ENCODE data around the gene TXNRD2. TPM values are rescaled to one million over a fixed set of nuclear protein-coding genes. Genes with fewer than 3 reads are reported as not detected.
"Not testable (repeated sequence)": the region's sequence is repeated elsewhere in the genome, so short reads cannot be mapped to it uniquely, and the experiment has no call there.

The TXNRD2 gene
- total RNA-seq, 1 donor from 2014 or later = 15.0 TPM

DNA sequence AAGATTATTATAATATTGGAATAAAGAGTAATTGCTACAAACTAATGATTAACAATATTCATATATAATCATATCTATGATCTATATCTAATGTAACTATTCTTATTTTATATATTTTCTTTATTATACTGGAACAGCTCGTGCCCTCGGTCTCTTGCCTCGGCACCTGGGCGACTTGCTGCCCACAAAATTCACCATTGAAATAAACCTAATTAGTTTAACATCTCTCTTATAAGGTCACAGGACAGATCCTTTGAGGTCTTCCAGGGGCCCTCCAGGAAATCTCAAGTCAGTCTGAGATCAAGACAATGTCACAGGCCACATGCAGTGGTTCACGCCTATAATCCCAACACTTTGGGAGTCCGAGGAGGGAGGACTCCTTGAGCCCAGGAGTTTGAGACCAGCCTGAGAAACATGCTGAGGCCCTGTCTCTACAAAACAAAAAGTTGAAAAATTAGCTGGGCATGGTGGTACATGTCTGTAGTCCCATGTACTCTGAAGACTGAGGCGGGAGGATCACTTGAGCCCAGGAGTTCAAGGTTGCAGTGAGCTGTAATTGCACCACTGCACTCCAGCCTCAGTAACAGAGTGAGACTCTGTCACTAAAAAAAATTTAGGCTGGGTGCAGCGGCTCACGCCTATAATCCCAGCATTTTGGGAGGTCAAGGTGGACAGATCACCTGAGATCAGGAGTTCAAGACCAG is 6.6 kb upstream of the TXNRD2 start:
- no peak for DNase-seq

DNA sequence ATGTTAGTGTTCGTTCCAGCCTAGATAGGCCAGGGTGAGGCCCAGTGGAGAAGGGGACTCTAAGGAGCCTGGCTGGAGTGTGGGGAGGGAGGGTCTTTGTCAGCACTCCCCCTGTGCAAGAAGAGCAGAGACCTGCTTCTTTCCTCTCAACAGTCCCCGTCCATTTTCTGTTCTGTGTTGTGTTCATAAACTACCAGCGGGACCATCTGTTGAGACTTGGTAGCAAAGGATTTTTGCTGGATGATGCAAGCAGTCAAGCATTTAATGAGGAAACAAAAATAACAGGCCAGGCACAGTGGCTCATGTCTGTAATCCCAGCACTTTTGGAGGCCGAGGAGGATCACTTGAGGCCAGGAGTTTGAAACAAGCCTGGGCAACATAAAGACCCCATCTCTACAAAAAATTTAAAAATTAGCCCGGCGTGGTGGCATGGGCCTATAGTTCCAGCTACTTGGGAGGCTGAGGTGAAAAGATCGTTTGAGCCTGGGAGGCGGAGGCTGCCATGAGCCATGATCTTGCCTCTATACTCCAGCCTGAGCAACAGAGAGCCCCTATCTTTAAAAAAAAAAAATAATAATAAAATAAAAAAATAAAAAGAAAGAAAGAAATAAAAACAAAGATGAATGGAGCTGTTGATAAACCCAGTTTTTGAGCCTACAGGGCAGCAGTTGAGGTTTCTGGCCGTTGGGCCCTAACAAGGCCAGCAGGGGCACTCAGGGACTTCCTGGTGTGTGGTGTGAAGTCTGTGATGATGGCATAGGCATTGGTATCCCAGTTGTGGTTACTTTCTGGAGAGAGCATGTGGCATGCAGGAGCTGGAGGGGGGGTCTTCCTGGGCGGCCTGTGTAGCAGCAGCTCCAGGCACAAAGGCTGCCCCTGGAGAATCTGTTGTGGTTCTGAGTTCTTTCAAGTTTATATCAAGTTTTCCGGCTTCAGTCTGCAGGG is 1.7 kb upstream of the TXNRD2 start:
- DNase-seq = peak; percentile 88

DNA sequence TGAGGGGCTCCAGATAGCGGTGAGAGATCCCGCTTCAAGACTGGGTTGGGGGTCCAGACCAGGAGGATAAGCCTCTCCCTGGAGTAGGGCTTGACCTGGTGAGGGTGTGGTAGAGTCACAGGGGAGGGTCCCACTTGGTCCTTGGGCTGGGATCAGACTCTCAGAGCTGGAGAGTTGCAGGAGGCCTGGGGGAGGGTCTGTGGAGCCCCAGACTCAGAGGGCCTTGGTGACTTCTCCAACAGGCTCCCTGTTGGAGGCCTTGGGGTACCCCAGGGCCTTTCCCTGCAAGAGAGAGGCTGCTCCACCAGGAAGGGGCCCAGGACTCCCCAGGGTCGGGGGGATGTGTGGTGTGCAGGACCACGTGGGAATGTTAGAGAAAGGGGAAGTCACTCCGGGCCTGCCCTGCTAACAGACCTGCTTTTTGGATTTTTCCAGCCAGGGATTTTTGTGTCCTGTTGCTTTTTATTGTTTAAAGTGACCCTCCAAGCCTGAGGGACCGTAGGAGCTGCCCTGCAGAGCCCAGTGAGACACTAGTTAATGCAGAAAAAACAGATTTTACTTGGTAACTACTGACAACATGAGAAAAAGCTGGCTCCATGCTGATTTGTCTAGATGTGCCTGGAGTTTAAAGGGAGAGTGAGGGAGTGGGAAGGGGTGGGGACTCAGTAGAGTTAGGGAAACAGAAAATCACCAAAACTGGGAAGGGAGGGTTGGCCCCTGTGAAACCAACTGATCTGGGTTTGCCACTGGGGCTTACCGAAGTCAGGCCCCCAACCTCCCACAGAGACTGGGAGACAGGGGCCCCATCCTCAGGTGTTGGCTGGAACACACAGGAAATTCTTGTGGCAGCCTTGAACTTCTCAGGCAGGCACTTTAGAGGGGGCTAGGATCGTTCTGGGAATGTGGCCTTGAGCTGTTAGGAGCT is 801 bp upstream of the TXNRD2 start:
- peak; percentile 81 for DNase-seq

DNA sequence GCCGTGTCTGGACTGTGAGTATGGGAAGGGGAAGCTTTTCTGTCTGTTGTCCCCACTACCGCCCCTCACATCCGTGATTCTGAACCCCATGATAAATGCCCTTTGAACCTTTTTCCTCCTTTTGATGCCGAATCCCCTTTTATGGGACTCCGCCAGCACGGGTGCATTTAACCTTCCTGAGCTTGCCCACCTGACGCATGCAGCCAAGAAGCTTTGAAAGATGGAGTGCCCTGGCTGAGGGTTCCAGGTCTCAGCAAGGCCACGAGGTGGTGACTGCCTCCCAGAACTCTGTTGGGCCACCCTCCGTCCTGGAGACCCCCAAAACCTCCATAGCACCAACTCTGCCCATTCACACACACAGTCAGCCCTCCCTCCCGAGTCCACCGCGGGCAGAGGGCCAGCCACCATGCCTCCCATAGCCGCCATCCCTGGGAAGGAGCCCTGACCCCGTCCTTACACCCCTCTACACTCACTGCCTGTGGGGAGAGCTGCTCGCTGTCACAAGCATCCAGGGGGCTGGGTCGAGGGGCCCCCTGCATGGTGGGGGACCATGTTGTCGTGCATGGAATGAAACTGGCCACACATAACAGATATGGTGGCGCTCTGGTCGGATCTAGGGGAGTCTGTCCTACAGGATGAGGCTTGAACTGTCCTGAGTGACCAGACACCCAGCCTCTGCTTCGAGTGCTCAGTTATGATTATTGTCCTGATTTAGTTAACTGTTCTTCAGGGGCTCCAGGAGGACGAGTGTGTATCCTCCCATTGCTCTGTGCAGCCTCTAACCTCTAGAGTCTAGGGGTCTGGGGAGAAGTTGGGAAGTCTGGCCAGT is 868 bp downstream of the TXNRD2 start:
- DNase-seq = no peak

DNA sequence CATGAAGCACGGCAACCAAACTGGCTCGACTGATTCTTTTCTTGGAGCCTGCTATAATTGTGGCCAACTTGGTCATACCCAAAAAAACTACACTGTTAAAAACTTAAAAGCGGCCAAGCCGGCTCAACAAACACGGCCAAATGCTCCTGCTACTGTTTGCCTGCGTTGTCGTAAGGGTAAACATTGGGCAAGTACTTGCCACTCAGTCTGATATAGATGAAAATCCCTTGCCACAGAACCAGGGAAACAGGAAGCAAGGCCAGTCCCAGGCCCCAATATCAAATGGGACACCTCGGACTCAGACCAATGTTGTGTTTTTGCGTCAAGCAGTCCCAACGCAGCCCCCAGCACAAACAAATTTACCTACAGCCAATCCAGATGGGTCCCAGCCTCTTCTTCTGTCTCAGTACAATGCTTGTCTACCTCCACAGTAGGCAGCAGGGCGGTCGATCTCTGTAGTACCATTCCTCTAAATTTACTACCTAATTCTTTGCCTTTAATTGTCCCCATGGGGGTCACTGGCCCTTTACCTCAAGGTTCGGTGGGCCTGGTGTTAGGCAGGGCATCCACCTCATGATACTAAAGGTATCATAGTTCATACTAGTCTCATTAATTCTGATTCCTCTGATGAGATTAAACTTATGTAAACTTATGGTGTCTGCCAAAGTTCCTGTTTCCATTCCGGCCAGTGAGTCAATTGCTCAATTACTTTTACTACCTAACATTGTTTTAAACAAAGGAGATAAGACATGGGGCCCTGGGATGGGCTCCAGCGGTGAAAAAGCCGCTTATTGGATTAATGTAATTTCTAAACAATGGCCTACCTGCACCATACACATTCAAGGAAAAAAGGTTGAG is 3.8 kb downstream of the TXNRD2 start:
- DNase-seq = no peak

DNA sequence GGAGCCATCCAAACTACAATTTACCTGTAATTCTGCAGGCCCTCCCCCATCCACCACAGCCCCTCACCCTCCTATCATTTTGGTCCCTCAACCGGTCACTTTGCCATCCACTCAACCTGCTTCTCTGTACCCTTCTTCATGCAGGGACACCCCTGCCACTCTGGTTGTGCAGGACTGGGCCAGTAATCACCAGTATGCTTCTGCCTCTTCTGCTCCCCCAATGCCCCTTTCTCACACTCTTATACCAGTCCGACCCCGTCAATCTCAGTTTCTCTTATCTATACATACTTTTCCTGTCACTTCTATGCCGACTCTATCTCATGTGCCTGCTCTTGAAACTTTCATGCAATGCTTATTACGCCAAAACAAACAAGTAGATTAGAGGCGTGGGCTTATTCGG is 5.1 kb downstream of the TXNRD2 start:
- DNase-seq = no peak

DNA sequence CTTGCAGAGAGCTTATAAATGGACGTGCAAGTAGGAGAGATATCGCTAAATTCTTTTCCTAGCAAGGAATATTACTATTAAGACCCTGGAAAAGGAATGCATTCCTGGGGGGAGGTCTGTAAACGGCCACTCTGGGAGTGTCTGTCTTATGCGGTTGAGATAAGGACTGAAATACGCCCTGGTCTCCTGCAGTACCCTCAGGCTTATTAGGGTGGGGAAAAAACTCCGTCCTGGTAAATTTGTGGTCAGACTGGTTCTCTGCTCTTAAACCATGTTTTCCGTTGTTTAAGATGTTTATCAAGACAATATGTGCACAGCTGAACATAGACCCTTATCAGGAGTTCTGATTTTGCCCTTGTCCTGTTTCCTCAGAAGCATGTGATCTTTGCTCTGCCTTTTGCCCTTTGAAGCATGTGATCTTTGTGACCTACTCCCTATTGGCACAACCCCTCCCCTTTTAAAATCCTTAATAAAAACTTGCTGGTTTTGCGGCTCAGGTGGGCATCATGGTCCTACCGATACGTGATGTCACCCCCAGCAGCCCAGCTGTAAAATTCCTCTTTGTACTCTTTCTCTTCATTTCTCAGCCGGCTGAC is 6.4 kb downstream of the TXNRD2 start:
- not testable (repeated sequence) for DNase-seq

DNA sequence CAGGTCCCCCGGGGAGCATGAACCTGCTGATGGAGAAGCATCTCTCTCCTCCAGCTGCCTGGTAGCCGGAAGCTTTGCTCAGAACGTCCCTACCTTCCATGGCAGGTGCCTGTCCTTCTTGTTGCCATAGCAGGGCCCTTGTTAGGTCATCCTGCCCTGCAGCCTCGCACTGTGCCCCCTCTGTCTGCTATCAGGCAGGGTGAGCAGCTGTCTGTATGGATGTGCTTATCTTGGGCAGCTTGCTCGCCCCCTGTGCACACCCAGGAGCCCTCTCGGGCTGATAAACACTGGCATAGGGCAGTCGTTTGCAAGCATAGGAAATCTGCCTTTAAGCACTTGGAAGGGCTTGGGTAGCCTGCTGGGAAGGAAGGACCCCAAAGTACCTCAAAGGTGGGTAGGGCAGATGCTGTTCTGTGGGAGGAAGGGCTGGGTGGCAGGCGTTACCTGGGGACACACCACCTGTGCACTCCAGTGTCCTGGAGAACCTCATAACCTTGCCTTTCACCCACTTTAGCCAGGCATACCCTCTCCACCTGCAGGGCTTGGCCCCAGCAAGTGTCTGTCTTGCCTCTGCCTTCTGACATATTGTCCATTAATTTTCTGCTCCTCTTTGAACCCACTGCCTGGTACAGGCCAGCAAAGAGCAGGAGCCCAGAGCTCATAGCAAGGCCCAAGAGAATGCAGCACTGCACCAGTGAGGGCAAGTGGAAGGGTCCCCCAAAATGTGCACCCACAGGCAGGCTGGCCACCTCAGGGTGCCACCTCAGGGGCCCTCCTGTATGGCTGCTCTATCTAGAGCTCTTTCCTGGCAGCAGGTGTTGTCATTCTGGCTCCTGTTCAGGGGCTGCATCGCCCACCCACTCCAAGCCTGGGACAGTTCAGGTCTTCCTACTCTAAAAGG is 8.0 kb downstream of the TXNRD2 start:
- DNase-seq = no peak

DNA sequence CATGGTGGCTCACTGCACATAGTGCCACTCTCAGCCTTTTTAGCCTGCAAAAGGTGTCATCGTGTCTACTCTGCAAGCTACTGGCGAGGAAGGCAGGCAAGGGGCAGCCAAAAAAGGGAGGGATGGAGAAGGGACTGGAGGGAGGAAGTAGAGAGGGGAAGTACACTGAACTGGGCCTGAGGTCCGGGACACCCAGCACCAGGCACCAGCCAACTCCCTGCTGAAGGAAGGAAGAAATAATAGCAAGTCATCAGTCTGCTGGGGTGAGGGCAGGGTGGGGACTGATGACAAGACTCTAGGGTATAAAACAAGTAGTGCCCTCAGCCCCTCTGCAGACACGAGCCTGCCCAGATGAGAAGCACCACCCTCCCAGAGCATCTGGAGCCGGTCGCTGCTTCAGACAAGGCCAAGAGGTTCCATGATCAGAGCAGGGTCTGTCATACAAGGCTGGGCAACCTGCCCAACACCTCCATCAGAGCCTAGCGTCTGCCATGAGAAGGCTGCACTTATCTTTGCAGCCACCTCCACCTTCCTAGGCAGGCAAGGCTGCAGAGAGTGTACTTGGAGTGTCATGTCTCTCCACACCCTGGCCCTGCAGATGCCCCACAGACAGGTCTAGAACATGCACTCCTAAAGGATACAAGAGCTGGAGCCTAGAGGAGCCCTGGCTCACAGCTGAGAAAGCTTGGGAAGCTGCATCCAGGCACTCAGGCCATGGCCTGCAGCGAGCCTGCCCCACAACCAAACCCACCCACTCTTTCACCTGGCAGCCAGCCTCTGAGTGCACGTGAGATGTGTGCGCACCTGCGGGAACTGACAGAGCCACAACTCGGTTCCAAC is 9.0 kb downstream of the TXNRD2 start:
- no peak for DNase-seq

DNA sequence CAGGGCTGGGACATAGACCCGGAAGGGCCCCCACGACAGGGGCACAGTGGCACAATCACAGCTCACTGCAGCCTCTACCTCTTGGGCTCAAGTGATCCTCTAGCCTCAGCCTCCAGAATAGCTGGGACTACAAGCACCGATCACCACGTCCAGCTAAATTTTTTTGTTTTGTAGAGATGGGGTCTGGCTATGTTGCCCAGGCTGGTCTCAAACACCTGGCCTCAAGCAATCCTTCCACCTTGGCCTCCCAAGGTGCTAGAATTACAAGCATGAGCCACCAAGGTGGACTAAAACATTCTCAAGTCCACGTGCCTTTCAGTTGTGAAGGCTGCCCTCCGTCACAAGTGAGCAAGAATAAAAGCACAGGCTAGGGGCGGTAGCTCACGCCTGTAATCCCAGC is 10.1 kb downstream of the TXNRD2 start:
- no peak for DNase-seq

DNA sequence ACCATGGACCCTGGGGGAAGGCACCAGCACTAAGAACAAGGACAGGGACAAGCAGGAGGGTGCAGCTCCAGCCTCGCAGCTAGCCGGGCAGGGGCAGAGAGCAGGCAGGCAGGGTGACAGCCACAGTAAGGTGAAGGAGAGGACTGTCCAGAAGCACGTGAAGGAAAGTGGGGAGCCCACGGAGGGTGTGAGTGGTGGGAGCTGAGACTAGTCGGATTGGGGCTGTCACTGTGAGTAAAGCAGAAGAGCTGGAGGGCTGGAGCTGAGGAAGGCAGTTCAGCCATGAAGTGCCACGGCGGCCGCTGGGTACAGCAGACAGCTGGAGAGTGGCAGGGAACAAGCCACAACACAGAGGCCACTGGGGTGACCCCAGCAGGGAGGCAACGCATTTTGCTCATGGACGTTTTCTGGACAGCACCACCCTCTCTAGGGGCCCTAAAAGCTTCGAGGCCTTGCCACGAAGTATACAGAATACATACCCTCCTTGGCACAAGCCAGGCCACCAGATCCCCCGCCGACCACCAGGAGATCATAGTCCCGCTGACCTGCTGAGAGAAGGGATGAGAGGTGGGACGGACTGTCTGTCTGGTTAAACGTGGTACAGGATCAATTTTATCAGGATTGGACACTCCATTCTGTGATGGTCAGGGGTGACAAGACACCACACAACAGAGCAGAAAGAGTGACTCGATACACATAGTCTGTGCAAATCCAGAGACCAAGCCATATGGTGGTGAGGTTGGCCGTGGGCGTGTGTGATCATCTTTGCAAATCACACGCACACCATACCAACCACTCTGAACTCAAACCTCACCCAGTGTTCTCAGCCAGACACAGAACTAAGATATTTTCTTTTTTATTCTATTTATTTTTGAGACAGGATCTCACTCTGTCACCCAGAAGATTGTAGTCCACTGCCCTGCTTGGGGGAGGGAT is 10.8 kb downstream of the TXNRD2 start:
- no peak for DNase-seq

DNA sequence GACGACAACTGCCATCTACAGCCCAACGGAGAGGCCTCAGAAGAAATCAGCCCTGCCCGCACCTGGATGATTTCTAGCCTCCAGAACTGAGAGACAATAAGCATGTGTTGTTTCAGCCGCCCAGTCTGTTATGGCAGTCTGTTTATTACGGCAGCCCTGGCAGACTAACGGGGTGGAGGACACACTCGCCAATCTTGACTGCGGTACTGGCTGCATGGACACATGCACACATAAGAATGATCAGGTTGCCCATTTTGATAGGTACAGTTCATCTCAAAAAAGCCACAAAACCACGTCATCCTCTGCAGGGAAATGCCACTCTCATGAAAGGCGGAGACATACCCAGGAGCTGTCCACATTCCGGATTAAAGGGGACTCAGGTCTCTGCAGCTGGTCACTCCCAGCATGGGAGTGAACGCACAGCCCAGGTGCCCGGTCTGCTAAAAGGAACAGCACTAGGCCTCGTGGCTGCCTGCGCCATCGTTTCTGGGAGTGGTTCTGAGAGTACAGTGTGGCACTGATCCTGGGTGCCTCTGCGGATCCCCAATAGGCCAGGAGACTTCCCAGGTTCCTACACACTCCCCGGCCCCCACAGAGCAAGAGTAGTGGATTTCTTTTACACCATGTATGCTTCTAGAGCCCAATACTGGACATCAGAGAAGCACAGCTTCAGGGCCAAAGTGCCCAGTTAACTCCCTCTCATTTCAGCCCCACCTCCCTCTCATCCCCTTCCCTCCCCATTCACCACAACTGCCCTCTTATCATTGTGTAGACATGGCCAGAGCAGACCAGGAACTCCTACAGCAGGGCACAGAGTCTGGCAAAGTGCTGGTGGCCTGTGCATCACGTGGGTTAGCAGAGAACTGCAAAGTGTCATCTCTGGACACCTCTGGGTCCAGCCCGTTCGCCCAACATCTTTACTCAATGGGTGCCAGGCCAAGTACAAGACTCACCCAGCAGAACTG is 11.8 kb downstream of the TXNRD2 start:
- DNase-seq = no peak

DNA sequence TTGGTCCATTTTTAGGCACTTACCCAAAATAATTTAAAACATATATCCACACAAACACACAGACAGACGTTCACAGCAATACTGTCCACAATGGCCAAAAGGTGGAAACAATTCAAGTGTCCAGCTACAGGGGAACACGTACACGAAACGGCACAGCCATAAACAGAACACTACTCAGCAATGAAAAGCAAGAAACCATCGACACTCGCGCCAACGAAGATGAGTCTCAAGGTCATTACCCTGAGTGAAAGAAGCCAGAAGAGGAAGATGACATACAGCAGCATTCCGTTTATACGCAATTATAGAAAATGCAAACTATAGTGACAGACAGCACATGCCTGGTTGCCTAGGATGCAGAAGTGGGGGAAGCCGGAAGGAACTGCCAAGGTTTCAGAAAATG is 13.4 kb downstream of the TXNRD2 start:
- no peak for DNase-seq

DNA sequence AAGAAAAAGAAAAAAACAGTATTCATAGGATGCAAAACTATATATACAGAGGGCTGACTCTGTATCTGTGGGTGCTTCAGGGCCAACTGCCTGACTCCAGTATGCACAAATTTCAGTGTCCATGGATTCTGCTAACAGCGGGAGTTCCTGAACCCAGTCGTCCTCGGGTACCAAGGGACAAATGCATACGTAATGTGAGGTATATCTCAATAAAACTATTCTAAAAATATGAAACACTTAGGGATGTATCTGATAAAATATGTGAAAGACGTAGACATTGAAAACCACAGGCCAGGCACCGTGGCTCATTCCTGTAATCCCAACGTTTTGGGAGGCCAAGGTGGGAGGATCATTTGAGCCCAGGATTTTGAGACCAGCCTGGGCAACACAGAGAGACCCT is 13.9 kb downstream of the TXNRD2 start:
- no peak for DNase-seq

DNA sequence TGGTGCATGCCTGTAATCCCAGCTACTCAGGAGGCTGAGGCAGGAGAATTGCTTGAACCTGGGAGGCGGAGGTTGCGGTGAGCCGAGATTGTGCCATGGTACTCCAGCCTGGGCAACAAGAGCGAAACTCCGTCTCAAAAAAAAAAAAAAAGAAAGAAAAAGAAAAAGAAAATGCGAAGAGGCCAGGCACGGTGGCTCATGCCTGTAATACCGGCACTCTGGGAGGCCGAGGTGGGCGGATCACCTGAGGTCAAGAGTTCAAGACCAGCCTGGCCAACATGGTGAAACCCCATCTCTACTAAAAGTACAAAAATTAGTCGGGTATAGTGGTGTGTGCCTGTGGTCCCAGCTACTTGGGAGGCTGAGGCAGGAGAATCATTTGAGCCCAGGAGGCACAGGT is 15.6 kb downstream of the TXNRD2 start:
- not testable (repeated sequence) for DNase-seq
